ENCODE data around the gene BDH1. TPM values are rescaled to one million over a fixed set of nuclear protein-coding genes. Genes with fewer than 3 reads are reported as not detected.

The BDH1 gene
- total RNA-seq, 2 experiments from 2014 or later, result 53.6 to 58.7 TPM

DNA sequence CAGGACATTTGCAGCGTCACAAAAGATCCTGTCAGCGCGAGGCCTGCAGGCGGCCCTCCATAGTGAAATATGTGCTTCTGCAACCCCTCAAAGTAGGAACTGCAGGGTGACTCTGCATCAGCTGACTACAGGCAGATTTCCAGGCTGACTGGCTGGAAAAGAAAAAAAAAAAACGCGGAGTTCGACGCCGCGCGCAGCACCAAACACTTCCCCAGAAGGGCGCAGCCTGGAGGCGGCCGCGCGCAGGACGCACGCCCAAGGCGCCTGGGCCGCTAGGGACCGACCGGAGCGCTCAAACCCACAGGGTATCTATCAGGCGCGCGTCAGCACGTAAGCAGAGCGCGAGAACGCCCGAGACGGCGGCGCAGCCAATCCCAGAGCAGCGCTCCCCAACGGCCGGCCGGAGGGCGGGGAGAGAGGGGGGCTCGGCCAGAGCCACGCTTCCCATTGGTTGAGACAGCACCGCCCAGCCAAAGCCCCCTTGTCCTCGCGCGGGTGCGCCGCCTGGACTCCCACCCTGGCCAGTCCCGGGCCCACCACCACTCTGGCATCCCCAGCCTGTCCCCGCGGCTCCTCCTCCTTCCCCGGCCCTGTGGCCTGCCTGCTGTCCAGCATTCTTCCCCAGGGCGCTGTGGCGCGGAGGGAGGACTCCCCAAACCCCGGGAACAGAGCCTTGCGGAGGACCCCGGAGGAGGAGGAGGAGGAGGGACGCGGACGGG, 1.0 kb downstream of the BDH1 start:
- Mint-ChIP-seq H3K4me1 (peaks cover 26% of the 10 kb centered on the region), H3K4me3 (peak overlapping the region; percentile 91), H3K27me3 (peaks cover 16% of the 10 kb centered on the region), H3K36me3 (ENCODE audit: low read depth) (peaks cover 19% of the 10 kb centered on the region), H3K27ac (peak overlapping the region; percentile 96), H3K9me3 (peaks cover 3% of the 10 kb centered on the region)
- POLR2A ChIA-PET, result no interaction called here
- CTCF ChIA-PET, result interaction anchor here (0.8 to 1.0 kb wide), 2 partner anchors 12 to 151 kb away, joined by 3 read pairs; no protein-coding TSS in a partner anchor
- DNase-seq, result peak; percentile 96

- CTCF ChIA-PET, result interaction anchor here (1.0 kb wide), 1 partner anchor 12 kb away, joined by 3 read pairs; no protein-coding TSS in a partner anchor
These were observed 1.6 kb downstream of the BDH1 start for GRCh38 chr3:197554196-197554561.

GRCh38 chr3:197552198-197552597, 3.6 kb downstream of the BDH1 start:
- Mint-ChIP-seq H3K27ac (no peak overlapping the region), H3K36me3 (ENCODE audit: low read depth) (peaks cover 19% of the 10 kb centered on the region), H3K9me3 (no peaks in the 10 kb centered on the region), H3K4me3 (no peak overlapping the region), H3K4me1 (peaks cover 26% of the 10 kb centered on the region), H3K27me3 (peaks cover 2% of the 10 kb centered on the region)
- DNase-seq, result no peak
- ChIA-PET CTCF (interaction anchor here (1.2 kb wide), 1 partner anchor 57 kb away, joined by 3 read pairs; no protein-coding TSS in a partner anchor), POLR2A (no interaction called here)

More at GRCh38 chr3:197554196-197554561, 1.6 kb downstream of the BDH1 start:
- Mint-ChIP-seq H3K9me3 (peaks cover under 1% of the 10 kb centered on the region), H3K36me3 (ENCODE audit: low read depth) (peaks cover 19% of the 10 kb centered on the region), H3K4me3 (peak overlapping the region; percentile 91), H3K27ac (peak overlapping the region; percentile 96), H3K27me3 (peaks cover 11% of the 10 kb centered on the region), H3K4me1 (peaks cover 26% of the 10 kb centered on the region)
- DNase-seq, result no peak
- POLR2A ChIA-PET, result no interaction called here

GRCh38 chr3:197550489-197550888, 5.3 kb downstream of the BDH1 start:
- ChIA-PET POLR2A (no interaction called here), CTCF (no interaction called here)
- no peak overlapping the region for H3K4me3 Mint-ChIP-seq
- H3K27ac Mint-ChIP-seq, result no peak overlapping the region
- H3K4me1 Mint-ChIP-seq, result peaks cover 19% of the 10 kb centered on the region
- peaks cover 20% of the 10 kb centered on the region for H3K36me3 Mint-ChIP-seq (ENCODE audit: low read depth)
- no peak for DNase-seq
- H3K27me3 Mint-ChIP-seq, result no peaks in the 10 kb centered on the region
- H3K9me3 Mint-ChIP-seq, result no peaks in the 10 kb centered on the region

DNA sequence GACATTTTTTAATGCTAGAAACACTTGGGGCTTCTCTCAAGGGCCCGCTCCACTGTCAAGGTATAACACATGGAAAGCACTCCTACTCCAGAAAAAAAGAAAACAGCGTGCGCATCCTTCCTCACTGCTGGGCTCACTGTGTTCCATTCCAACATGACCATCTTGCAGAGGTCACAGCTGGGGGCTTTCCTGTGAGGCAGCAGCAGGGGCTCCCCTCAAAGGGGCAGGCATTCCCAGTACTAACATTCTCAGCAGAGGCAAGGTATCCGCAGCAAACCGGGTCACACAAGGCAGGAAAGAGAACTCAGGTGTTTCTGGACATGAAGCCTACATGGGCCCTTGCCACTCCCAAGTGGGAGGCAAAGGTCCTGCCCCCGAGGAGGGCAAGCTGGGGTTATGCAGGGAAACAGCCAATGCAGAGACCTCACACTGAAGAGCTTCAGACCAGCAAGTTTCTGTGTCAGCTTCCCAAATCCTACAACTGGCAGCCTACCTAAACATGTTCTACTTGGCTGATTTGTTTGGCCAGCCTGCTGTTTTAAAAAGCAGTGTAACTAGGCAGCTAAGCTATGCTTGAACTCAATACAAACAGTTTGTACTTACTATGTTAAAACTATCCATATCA, 6.4 kb downstream of the BDH1 start:
- ChIA-PET POLR2A (no interaction called here), CTCF (no interaction called here)
- Mint-ChIP-seq H3K27ac (no peak overlapping the region), H3K27me3 (no peaks in the 10 kb centered on the region), H3K4me3 (no peak overlapping the region), H3K36me3 (ENCODE audit: low read depth) (peaks cover 26% of the 10 kb centered on the region), H3K4me1 (peaks cover 18% of the 10 kb centered on the region), H3K9me3 (no peaks in the 10 kb centered on the region)
- no peak for DNase-seq

DNA sequence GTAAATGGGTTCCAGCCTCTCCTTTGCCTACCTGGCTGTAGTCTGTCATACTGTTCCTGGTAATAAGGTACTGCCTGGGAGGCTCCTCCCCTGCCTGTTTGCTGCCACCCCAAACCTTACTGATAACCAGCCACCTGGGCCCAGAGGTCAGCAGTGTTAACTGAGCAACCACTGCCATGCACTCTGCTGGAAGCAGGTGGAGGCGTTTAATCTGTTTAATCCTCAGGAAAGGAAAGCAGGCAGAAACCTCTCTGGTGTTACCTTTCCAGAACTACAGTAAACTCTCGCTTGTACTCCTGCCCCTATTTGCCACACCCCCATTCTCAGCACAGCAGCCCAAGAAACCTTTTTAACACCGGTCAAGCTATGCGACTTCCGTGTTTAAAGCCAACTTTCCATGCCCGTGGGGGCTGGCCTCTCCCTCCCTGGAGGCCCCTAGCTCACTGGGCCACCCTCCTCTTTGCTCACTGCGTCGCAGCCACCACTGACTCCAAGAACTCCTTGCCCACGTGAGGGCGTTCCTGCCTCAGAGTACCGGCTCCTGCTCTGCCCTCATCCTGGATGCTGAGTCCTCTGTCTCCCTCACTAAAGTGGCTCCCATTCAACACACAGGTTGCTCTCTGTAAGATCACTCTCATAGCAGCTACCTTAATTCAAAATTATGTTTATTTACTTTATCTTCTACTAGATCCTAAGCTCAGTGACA, 8.3 kb downstream of the BDH1 start:
- POLR2A ChIA-PET, result no interaction called here
- Mint-ChIP-seq H3K36me3 (ENCODE audit: low read depth) (peaks cover 34% of the 10 kb centered on the region), H3K27ac (peak overlapping the region; percentile 70), H3K4me1 (peaks cover 6% of the 10 kb centered on the region), H3K4me3 (no peak overlapping the region), H3K27me3 (no peaks in the 10 kb centered on the region), H3K9me3 (no peaks in the 10 kb centered on the region)
- CTCF ChIA-PET, result no interaction called here
- DNase-seq, result no peak

DNA sequence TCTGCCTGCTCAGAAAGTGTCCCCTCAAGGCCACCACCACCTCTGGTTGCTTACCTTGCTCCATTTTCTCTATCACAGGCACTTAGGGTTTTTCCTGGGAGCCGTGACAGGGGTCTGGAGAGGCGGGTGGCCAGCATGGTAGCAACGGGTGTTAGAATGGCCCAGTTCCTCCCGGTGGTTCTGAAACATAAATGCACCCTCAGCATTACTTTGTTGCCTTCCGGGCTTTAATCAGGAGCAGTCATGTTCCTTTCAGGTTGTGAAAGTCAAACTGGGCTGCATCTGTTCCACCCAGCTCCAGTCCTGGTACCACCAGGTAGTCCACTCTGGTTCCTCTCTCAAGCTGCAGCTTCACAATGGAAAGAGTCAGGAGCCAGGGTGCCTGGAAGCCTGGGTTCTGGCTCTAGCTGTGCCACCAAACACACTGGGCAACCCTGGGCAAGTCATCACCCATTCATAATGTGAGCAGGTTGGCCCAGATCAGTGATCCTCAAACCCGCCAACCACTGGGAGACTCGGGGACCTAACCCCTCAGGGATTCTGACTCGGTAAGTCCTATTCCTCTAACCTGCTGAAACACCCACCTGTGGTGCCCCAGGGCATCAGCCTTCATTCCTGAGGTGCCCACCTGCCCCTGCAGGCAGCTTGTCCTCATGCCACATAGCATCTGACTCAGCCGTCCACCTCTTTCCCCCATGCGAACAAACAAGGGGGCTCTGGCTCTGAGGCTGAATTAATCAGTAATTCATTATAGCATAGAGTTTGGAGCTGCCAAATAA, 9.3 kb downstream of the BDH1 start:
- POLR2A ChIA-PET, result no interaction called here
- DNase-seq, result no peak
- no peak overlapping the region for H3K27ac Mint-ChIP-seq

GRCh38 chr3:197545571-197545970, 10.2 kb downstream of the BDH1 start:
- Mint-ChIP-seq H3K4me1 (no peaks in the 10 kb centered on the region), H3K9me3 (no peaks in the 10 kb centered on the region), H3K27ac (no peak overlapping the region), H3K4me3 (no peak overlapping the region), H3K36me3 (ENCODE audit: low read depth) (peaks cover 35% of the 10 kb centered on the region), H3K27me3 (no peaks in the 10 kb centered on the region)
- no peak for DNase-seq
- POLR2A ChIA-PET, result no interaction called here
- CTCF ChIA-PET, result no interaction called here

More for the DNA sequence above, 9.3 kb downstream of the BDH1 start:
- Mint-ChIP-seq H3K9me3 (no peaks in the 10 kb centered on the region), H3K27me3 (no peaks in the 10 kb centered on the region), H3K4me1 (no peaks in the 10 kb centered on the region), H3K4me3 (no peak overlapping the region), H3K36me3 (ENCODE audit: low read depth) (peaks cover 30% of the 10 kb centered on the region)
- CTCF ChIA-PET, result no interaction called here

GRCh38 chr3:197545101-197545500, 10.7 kb downstream of the BDH1 start:
- H3K4me3 Mint-ChIP-seq, result no peak overlapping the region
- ChIA-PET CTCF (no interaction called here), POLR2A (no interaction called here)
- no peaks in the 10 kb centered on the region for H3K9me3 Mint-ChIP-seq
- no peak overlapping the region for H3K27ac Mint-ChIP-seq
- no peaks in the 10 kb centered on the region for H3K4me1 Mint-ChIP-seq
- H3K27me3 Mint-ChIP-seq, result no peaks in the 10 kb centered on the region
- DNase-seq, result no peak
- H3K36me3 Mint-ChIP-seq (ENCODE audit: low read depth), result peaks cover 36% of the 10 kb centered on the region

DNA sequence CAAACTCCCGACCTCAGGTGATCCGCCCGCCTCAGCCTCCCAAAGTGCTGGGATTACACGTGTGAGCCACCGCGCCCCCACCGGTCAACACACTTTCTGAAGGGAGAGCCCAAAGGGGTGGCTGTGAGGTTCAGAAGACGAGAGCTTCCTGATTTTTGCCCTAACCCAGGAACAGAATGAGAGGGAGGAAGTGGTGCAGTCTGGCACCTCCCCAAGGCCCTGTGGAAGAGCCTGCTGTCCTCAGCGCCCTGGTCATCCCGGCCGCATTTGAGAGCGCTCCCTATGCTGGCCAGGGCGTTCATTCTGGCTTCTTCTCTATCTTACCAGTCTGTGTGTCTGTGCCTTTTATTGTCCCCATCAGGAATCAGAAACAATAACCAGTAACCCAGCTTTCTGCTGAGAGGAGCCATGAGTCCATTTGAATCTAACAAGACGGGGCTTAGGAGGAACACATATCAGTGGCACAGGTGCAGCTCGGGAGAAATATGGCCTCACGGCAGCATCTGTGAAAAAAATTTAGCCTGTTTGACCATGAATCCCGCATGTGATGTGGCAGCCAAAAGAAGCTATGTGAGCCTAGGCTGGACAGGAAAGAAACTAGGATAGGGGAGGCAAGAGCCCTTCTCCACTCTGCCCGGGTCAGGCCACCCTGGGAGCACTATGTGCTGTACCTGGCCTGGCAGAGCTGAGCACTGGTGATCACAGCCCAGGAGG, 12.9 kb downstream of the BDH1 start:
- CTCF ChIA-PET, result interaction anchor here (0.7 to 0.8 kb wide), 2 partner anchors 11 to 24 kb away, joined by 3 read pairs; no protein-coding TSS in a partner anchor
- POLR2A ChIA-PET, result no interaction called here
- Mint-ChIP-seq H3K27ac (no peak overlapping the region), H3K4me3 (no peak overlapping the region), H3K9me3 (no peaks in the 10 kb centered on the region), H3K36me3 (ENCODE audit: low read depth) (peaks cover 44% of the 10 kb centered on the region), H3K4me1 (peaks cover 1% of the 10 kb centered on the region), H3K27me3 (no peaks in the 10 kb centered on the region)
- no peak for DNase-seq

DNA sequence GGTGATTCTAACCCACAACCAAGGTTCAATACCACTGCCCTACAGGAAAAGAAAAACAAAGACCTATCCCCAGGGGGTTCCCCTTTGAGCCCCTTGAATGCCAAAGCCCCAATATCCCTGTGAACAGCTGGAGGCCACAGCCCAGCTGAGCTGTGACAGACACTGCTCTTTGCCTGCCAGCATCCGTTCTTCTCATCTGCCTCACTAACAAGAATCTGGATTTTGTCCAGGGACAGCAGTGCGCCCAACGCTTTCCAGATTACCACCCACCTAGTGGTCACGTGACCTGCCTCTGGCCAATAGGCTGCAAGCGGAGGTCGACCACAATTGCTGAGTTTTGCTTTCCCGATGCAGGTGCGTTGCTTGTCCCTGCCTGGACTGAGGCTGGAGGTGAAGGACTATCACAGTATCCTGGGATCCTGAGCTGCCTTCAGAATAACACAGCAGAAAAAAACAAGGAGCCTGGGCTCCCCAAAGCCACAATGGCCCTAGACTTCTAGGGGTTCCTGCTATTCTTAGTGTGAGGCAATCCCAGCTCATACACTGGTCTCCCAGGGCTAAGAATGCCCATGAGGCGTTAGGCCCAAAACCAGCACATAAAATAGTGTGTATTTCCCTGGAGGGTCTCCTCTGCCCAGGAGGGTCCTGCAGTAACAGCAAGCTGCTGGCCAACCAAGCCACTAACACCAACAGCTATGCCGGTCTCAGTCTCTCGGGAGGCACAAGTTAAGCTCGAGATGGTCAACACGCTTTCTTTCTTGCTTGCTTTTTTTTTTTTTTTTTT, 13.8 kb downstream of the BDH1 start:
- Mint-ChIP-seq H3K27me3 (no peaks in the 10 kb centered on the region), H3K4me3 (no peak overlapping the region), H3K4me1 (peaks cover 1% of the 10 kb centered on the region), H3K36me3 (ENCODE audit: low read depth) (peaks cover 53% of the 10 kb centered on the region), H3K9me3 (no peaks in the 10 kb centered on the region), H3K27ac (no peak overlapping the region)
- CTCF ChIA-PET, result interaction anchor here (0.8 kb wide), 1 partner anchor 12 kb away, joined by 3 read pairs; no protein-coding TSS in a partner anchor
- POLR2A ChIA-PET, result interaction anchor here (0.7 kb wide), 1 partner anchor 196 kb away, joined by 3 read pairs; no protein-coding TSS in a partner anchor
- no peak for DNase-seq

DNA sequence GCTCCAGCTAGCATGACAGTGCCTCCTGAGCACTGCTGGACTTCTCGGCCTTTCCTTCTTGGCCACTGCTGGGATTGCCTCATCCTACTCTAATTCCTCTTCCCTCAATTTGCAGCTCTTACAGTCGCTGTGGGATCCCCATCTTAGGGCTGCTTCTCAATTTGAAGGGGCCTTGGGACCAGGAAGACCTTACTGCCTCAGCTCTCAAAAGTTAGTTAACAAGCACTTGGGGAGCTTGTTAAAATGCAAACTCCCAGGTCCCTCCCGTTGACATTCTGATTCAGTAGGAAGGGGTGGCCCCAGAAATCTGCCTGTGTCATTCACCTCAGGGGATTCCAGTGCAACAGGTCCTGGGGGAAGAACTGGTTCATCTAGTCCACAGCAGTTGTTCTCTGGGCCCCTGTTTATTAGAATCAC, 14.8 kb downstream of the BDH1 start:
- Mint-ChIP-seq H3K9me3 (no peaks in the 10 kb centered on the region), H3K27me3 (no peaks in the 10 kb centered on the region), H3K36me3 (ENCODE audit: low read depth) (peaks cover 55% of the 10 kb centered on the region), H3K4me1 (peaks cover 1% of the 10 kb centered on the region), H3K4me3 (no peak overlapping the region), H3K27ac (no peak overlapping the region)
- no peak for DNase-seq
- CTCF ChIA-PET, result no interaction called here
- POLR2A ChIA-PET, result no interaction called here

All from activated CD4-positive, alpha-beta T cell treated with anti-CD3 and anti-CD28 coated beads, Interleukin-2, amount 10 ng/mL, durations not matched to agents 7 days and 5 days (primary cell).